ENCODE measurements around the gene ZDHHC14.

- TF ChIP-seq, protein P1, sequence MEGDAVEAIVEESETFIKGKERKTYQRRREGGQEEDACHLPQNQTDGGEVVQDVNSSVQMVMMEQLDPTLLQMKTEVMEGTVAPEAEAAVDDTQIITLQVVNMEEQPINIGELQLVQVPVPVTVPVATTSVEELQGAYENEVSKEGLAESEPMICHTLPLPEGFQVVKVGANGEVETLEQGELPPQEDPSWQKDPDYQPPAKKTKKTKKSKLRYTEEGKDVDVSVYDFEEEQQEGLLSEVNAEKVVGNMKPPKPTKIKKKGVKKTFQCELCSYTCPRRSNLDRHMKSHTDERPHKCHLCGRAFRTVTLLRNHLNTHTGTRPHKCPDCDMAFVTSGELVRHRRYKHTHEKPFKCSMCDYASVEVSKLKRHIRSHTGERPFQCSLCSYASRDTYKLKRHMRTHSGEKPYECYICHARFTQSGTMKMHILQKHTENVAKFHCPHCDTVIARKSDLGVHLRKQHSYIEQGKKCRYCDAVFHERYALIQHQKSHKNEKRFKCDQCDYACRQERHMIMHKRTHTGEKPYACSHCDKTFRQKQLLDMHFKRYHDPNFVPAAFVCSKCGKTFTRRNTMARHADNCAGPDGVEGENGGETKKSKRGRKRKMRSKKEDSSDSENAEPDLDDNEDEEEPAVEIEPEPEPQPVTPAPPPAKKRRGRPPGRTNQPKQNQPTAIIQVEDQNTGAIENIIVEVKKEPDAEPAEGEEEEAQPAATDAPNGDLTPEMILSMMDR (IDR thresholded peaks at IDR 0.05): no peak
- no peak for TF ChIP-seq POLR2A (IDR thresholded peaks at IDR 0.05)
- TF ChIP-seq EP300 (IDR thresholded peaks at IDR 0.05): no peak
Measured at GRCh38 chr6:157610451-157610999, 229.5 kb downstream of the ZDHHC14 start.

Data from ovary (tissue), 3 donors.